ENCODE results near the gene ARPC2.

Gene ARPC2

GRCh38 chr2:218228366-218229090, 11.5 kb downstream of the ARPC2 start:
- no peak overlapping the region for H3K27ac ChIP-seq (ENCODE audit: insufficient read depth, low read depth, low read length, poor library complexity, severe bottlenecking)
- H3K9me3 ChIP-seq (ENCODE audit: control insufficient read depth, low read length): no peaks in the 10 kb centered on the region
- H3K4me3 ChIP-seq (ENCODE audit: insufficient read depth, low read depth, low read length): no peak overlapping the region
- H3K36me3 ChIP-seq (ENCODE audit: control insufficient read depth, insufficient read depth, low read length): peaks cover 28% of the 10 kb centered on the region
- H3K4me1 ChIP-seq (ENCODE audit: control insufficient read depth, insufficient read depth, low read length): no peaks in the 10 kb centered on the region
- H3K27me3 ChIP-seq (ENCODE audit: control insufficient read depth, insufficient read depth, low read length, poor library complexity, severe bottlenecking): no peaks in the 10 kb centered on the region
- 91 to 96% methylated on average over 4 to 6 of the region's 6 CpGs for WGBS, 2 experiments

GRCh38 chr2:218229239-218229638, 12.2 kb downstream of the ARPC2 start:
- H3K4me3 ChIP-seq (ENCODE audit: insufficient read depth, low read depth, low read length): no peak overlapping the region
- no peaks in the 10 kb centered on the region for H3K27me3 ChIP-seq (ENCODE audit: control insufficient read depth, insufficient read depth, low read length, poor library complexity, severe bottlenecking)
- no peaks in the 10 kb centered on the region for H3K4me1 ChIP-seq (ENCODE audit: control insufficient read depth, insufficient read depth, low read length)
- no peaks in the 10 kb centered on the region for H3K9me3 ChIP-seq (ENCODE audit: control insufficient read depth, low read length)
- WGBS, 2 experiments: 96 to 100% methylated on average over 3 of the region's 3 CpGs
- no peak overlapping the region for H3K27ac ChIP-seq (ENCODE audit: insufficient read depth, low read depth, low read length, poor library complexity, severe bottlenecking)
- peaks cover 28% of the 10 kb centered on the region for H3K36me3 ChIP-seq (ENCODE audit: control insufficient read depth, insufficient read depth, low read length)

- Histone ChIP-seq H3K4me1 (ENCODE audit: control insufficient read depth, insufficient read depth, low read length) (no peaks in the 10 kb centered on the region), H3K4me3 (ENCODE audit: insufficient read depth, low read depth, low read length) (no peak overlapping the region), H3K9me3 (ENCODE audit: control insufficient read depth, low read length) (no peaks in the 10 kb centered on the region), H3K36me3 (ENCODE audit: control insufficient read depth, insufficient read depth, low read length) (peaks cover 28% of the 10 kb centered on the region), H3K27me3 (ENCODE audit: control insufficient read depth, insufficient read depth, low read length, poor library complexity, severe bottlenecking) (no peaks in the 10 kb centered on the region), H3K27ac (ENCODE audit: insufficient read depth, low read depth, low read length, poor library complexity, severe bottlenecking) (no peak overlapping the region)
- WGBS, 2 experiments: 91 to 92% methylated on average over 4 of the region's 4 CpGs
These were observed 12.9 kb downstream of the ARPC2 start for GRCh38 chr2:218229851-218230250.

- Histone ChIP-seq H3K27me3 (ENCODE audit: control insufficient read depth, insufficient read depth, low read length, poor library complexity, severe bottlenecking) (no peaks in the 10 kb centered on the region), H3K9me3 (ENCODE audit: control insufficient read depth, low read length) (no peaks in the 10 kb centered on the region), H3K4me3 (ENCODE audit: insufficient read depth, low read depth, low read length) (no peak overlapping the region), H3K27ac (ENCODE audit: insufficient read depth, low read depth, low read length, poor library complexity, severe bottlenecking) (no peak overlapping the region), H3K36me3 (ENCODE audit: control insufficient read depth, insufficient read depth, low read length) (peaks cover 26% of the 10 kb centered on the region), H3K4me1 (ENCODE audit: control insufficient read depth, insufficient read depth, low read length) (no peaks in the 10 kb centered on the region)
- 94 to 100% methylated on average over 1 of the region's 1 CpG for WGBS, 2 experiments
These were observed 13.9 kb downstream of the ARPC2 start for GRCh38 chr2:218230882-218231281.

- Histone ChIP-seq H3K27me3 (ENCODE audit: control insufficient read depth, insufficient read depth, low read length, poor library complexity, severe bottlenecking) (no peaks in the 10 kb centered on the region), H3K36me3 (ENCODE audit: control insufficient read depth, insufficient read depth, low read length) (peaks cover 34% of the 10 kb centered on the region), H3K9me3 (ENCODE audit: control insufficient read depth, low read length) (no peaks in the 10 kb centered on the region), H3K27ac (ENCODE audit: insufficient read depth, low read depth, low read length, poor library complexity, severe bottlenecking) (no peak overlapping the region), H3K4me3 (ENCODE audit: insufficient read depth, low read depth, low read length) (no peak overlapping the region), H3K4me1 (ENCODE audit: control insufficient read depth, insufficient read depth, low read length) (no peaks in the 10 kb centered on the region)
- WGBS, 2 experiments: 95% methylated on average over 4 of the region's 4 CpGs
These were observed 16.6 kb downstream of the ARPC2 start for GRCh38 chr2:218233543-218233942.

GRCh38 chr2:218234521-218234920, 17.5 kb downstream of the ARPC2 start:
- Histone ChIP-seq H3K27me3 (ENCODE audit: control insufficient read depth, insufficient read depth, low read length, poor library complexity, severe bottlenecking) (no peaks in the 10 kb centered on the region), H3K9me3 (ENCODE audit: control insufficient read depth, low read length) (no peaks in the 10 kb centered on the region), H3K4me1 (ENCODE audit: control insufficient read depth, insufficient read depth, low read length) (no peaks in the 10 kb centered on the region), H3K4me3 (ENCODE audit: insufficient read depth, low read depth, low read length) (no peak overlapping the region), H3K36me3 (ENCODE audit: control insufficient read depth, insufficient read depth, low read length) (peaks cover 44% of the 10 kb centered on the region), H3K27ac (ENCODE audit: insufficient read depth, low read depth, low read length, poor library complexity, severe bottlenecking) (no peak overlapping the region)
- WGBS, 2 experiments: 89 to 92% methylated on average over 2 of the region's 3 CpGs

GRCh38 chr2:218235017-218235416, 18.0 kb downstream of the ARPC2 start:
- H3K4me3 ChIP-seq (ENCODE audit: insufficient read depth, low read depth, low read length): no peak overlapping the region
- no peak overlapping the region for H3K27ac ChIP-seq (ENCODE audit: insufficient read depth, low read depth, low read length, poor library complexity, severe bottlenecking)
- H3K4me1 ChIP-seq (ENCODE audit: control insufficient read depth, insufficient read depth, low read length): no peaks in the 10 kb centered on the region
- H3K27me3 ChIP-seq (ENCODE audit: control insufficient read depth, insufficient read depth, low read length, poor library complexity, severe bottlenecking): no peaks in the 10 kb centered on the region
- H3K9me3 ChIP-seq (ENCODE audit: control insufficient read depth, low read length): no peaks in the 10 kb centered on the region
- peaks cover 41% of the 10 kb centered on the region for H3K36me3 ChIP-seq (ENCODE audit: control insufficient read depth, insufficient read depth, low read length)
- WGBS, 2 experiments: 96 to 97% methylated on average over 2 of the region's 2 CpGs

GRCh38 chr2:218236829-218237228, 19.8 kb downstream of the ARPC2 start:
- Histone ChIP-seq H3K4me3 (ENCODE audit: insufficient read depth, low read depth, low read length) (no peak overlapping the region), H3K36me3 (ENCODE audit: control insufficient read depth, insufficient read depth, low read length) (peaks cover 36% of the 10 kb centered on the region), H3K27me3 (ENCODE audit: control insufficient read depth, insufficient read depth, low read length, poor library complexity, severe bottlenecking) (no peaks in the 10 kb centered on the region), H3K9me3 (ENCODE audit: control insufficient read depth, low read length) (no peaks in the 10 kb centered on the region), H3K4me1 (ENCODE audit: control insufficient read depth, insufficient read depth, low read length) (no peaks in the 10 kb centered on the region), H3K27ac (ENCODE audit: insufficient read depth, low read depth, low read length, poor library complexity, severe bottlenecking) (no peak overlapping the region)
- 90 to 93% methylated on average over 4 of the region's 4 CpGs for WGBS, 2 experiments

GRCh38 chr2:218238887-218239286, 21.9 kb downstream of the ARPC2 start:
- Histone ChIP-seq H3K4me1 (ENCODE audit: control insufficient read depth, insufficient read depth, low read length) (no peaks in the 10 kb centered on the region), H3K27ac (ENCODE audit: insufficient read depth, low read depth, low read length, poor library complexity, severe bottlenecking) (no peak overlapping the region), H3K4me3 (ENCODE audit: insufficient read depth, low read depth, low read length) (no peak overlapping the region), H3K36me3 (ENCODE audit: control insufficient read depth, insufficient read depth, low read length) (peaks cover 31% of the 10 kb centered on the region), H3K9me3 (ENCODE audit: control insufficient read depth, low read length) (no peaks in the 10 kb centered on the region), H3K27me3 (ENCODE audit: control insufficient read depth, insufficient read depth, low read length, poor library complexity, severe bottlenecking) (no peaks in the 10 kb centered on the region)
- WGBS, 2 experiments: 100% methylated on average over 1 of the region's 1 CpG

GRCh38 chr2:218244204-218244603, 27.2 kb downstream of the ARPC2 start:
- Histone ChIP-seq H3K27ac (ENCODE audit: insufficient read depth, low read depth, low read length, poor library complexity, severe bottlenecking) (no peak overlapping the region), H3K36me3 (ENCODE audit: control insufficient read depth, insufficient read depth, low read length) (peaks cover 52% of the 10 kb centered on the region), H3K4me3 (ENCODE audit: insufficient read depth, low read depth, low read length) (no peak overlapping the region), H3K27me3 (ENCODE audit: control insufficient read depth, insufficient read depth, low read length, poor library complexity, severe bottlenecking) (no peaks in the 10 kb centered on the region), H3K9me3 (ENCODE audit: control insufficient read depth, low read length) (no peaks in the 10 kb centered on the region), H3K4me1 (ENCODE audit: control insufficient read depth, insufficient read depth, low read length) (no peaks in the 10 kb centered on the region)
- 95 to 100% methylated on average over 1 of the region's 1 CpG for WGBS, 2 experiments
